SK-N-MC (cell line): Measurements from ENCODE around the gene ME3.

Experiments
- EZH2 ChIP-seq: fragments of 200-600 bp; sonication (generic); IDR thresholded peaks from one replicate; pipeline ENCODE4 v1.6.1; 2017; ENCODE audit warnings: antibody characterized with exemption
- FOXP2 ChIP-seq: optimal IDR thresholded peaks from 2 replicates; pipeline ENCODE3; 2011; ENCODE audit warnings: mild to moderate bottlenecking, moderate library complexity; ENCODE audit not compliant: insufficient read depth; ENCODE audit errors: extremely low read length, control extremely low read depth
- POLR2AphosphoS5 ChIP-seq: IDR thresholded peaks from 2 replicates; pipeline ENCODE4 v1.6.1; 2012; ENCODE audit warnings: mild to moderate bottlenecking, low read depth, low read length, borderline replicate concordance

- TF ChIP-seq EZH2 (no peak), POLR2AphosphoS5 (no peak), FOXP2 (no peak)
Measured at GRCh38 chr11:86461892-86462291, 210.5 kb downstream of the ME3 start.
